Neural progenitor cell (in vitro differentiated cells): ENCODE measurements around the gene TRPM7. TPM values are rescaled to one million over a fixed set of nuclear protein-coding genes. Genes with fewer than 3 reads are reported as not detected.

Source experiments
- DNase-seq: peaks from one replicate; pipeline ENCODE4 v3.0.0-alpha.2; 2016; ENCODE audit warnings: low spot score
- H2AFZ ChIP-seq: fragments of 200-600 bp; sonication (generic); replicated peaks from 2 replicates; pipeline ENCODE4 v1.6.1; 2016; ENCODE audit warnings: antibody characterized with exemption
- H3F3A ChIP-seq: fragments of 200-600 bp; sonication (generic); 2 replicates; pipeline ENCODE4 v1.6.1; 2016; ENCODE audit warnings: antibody characterized with exemption, low read depth
- H3K27ac ChIP-seq: fragments of 200-600 bp; sonication (generic); 2 replicates; pipeline ENCODE4 v1.5.1; 2016; ENCODE audit warnings: mild to moderate bottlenecking
- H3K27me3 ChIP-seq: fragments of 200-600 bp; sonication (generic); 2 replicates; pipeline ENCODE4 v1.6.1; 2016; ENCODE audit warnings: mild to moderate bottlenecking, moderate library complexity
- H3K36me3 ChIP-seq: fragments of 200-600 bp; sonication (generic); 2 replicates; pipeline ENCODE4 v1.5.1; 2016
- H3K4me1 ChIP-seq: fragments of 200-600 bp; sonication (generic); 2 replicates; pipeline ENCODE4 v1.6.1; 2016; ENCODE audit warnings: mixed run types
- H3K4me2 ChIP-seq: fragments of 200-600 bp; sonication (generic); 2 replicates; pipeline ENCODE4 v1.6.1; 2016
- H3K4me3 ChIP-seq: fragments of 200-600 bp; sonication (generic); 2 replicates; pipeline ENCODE4 v1.5.1; 2016
- H3K79me2 ChIP-seq: fragments of 200-600 bp; sonication (generic); 2 replicates; pipeline ENCODE4 v1.6.1; 2016; ENCODE audit warnings: low read depth
- H3K9ac ChIP-seq: fragments of 200-600 bp; sonication (generic); 2 replicates; pipeline ENCODE4 v1.6.1; 2016
- H3K9me3 ChIP-seq: fragments of 200-600 bp; sonication (generic); 2 replicates; pipeline ENCODE4 v1.5.1; 2016; ENCODE audit warnings: low read depth
- H4K20me1 ChIP-seq: fragments of 200-600 bp; sonication (generic); 2 replicates; pipeline ENCODE4 v1.6.1; 2016; ENCODE audit warnings: low read depth
- H3K27ac Mint-ChIP-seq: 3 replicates; pipeline ENCODE4 v1.8.0; 2021; ENCODE audit warnings: mixed read lengths
- H3K27me3 Mint-ChIP-seq: 2 replicates; pipeline ENCODE4 v1.8.0; 2022; ENCODE audit warnings: low read depth, mild to moderate bottlenecking, inconsistent platforms, moderate library complexity, mixed read lengths; ENCODE audit not compliant: insufficient read depth
- H3K36me3 Mint-ChIP-seq: 3 replicates; pipeline ENCODE4 v1.8.0; 2021; ENCODE audit warnings: mixed read lengths
- H3K4me1 Mint-ChIP-seq: 3 replicates; pipeline ENCODE4 v1.8.0; 2021; ENCODE audit warnings: mixed read lengths
- H3K4me3 Mint-ChIP-seq: 3 replicates; pipeline ENCODE4 v1.8.0; 2021; ENCODE audit warnings: mild to moderate bottlenecking, moderate library complexity, mixed read lengths
- H3K9me3 Mint-ChIP-seq: 3 replicates; pipeline ENCODE4 v1.8.0; 2020; ENCODE audit warnings: mixed read lengths
- EZH2 ChIP-seq: fragments of 200-600 bp; sonication (generic); IDR thresholded peaks from 2 replicates; pipeline ENCODE4 v1.6.1; 2017; ENCODE audit warnings: antibody characterized with exemption, mild to moderate bottlenecking, moderate library complexity
- EZH2phosphoT487 ChIP-seq: fragments of 200-600 bp; sonication (generic); IDR thresholded peaks from 2 replicates; pipeline ENCODE4 v1.6.1; 2017; ENCODE audit warnings: antibody characterized with exemption
- total RNA-seq: library from RNA; depleted of rRNA; stranded (reverse); fragments of >200 nt; gene quantifications from 2 replicates; pipeline ENCODE4 v1.2.3, GENCODE V29; 2015; ENCODE audit warnings: low replicate concordance
- TF ChIP-seq, protein P1 (sequence below): fragments of 200-600 bp; sonication (generic); IDR thresholded peaks from 2 replicates; pipeline ENCODE4 v1.5.1; 2017; ENCODE audit warnings: antibody characterized with exemption, mild to moderate bottlenecking

The TRPM7 gene
- total RNA-seq, 1 donor from 2014 or later, result 62.3 TPM

DNA sequence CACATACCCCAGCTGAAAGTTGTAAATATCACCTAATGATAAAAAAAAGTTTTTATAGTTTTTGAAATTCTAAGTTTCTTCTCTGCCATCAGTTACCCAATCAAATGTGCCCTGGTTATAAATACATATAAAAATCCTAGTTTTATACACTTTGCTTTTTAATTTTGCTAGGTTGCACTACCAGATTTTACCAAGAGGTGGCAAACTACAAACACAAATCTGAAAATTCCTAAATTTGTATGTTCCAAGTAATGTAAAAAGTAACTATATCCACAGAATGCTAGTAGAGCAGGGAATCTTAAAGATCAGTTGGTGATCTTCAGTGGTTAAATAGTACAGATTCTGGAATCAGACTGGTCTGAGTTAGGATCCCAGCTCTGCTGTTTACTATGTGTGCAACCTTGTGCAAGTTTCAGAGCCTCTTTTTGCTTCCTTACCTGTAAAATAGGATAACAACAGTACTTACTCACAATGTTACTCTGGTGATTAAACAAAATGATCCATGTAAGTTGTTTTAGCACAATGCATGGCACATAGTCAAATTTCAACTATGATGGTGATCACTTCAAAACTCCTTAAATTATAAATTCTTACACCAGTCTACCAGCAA, 11.0 kb downstream of the TRPM7 start:
- H4K20me1 ChIP-seq, result peaks cover 33% of the 10 kb centered on the region
- DNase-seq, result no peak
- H2AFZ ChIP-seq, result no peak overlapping the region
- Mint-ChIP-seq H3K4me3 (no peak overlapping the region), H3K36me3 (peaks cover 7% of the 10 kb centered on the region), H3K27ac (no peak overlapping the region), H3K9me3 (no peaks in the 10 kb centered on the region), H3K4me1 (peaks cover 6% of the 10 kb centered on the region), H3K27me3 (peaks cover 2% of the 10 kb centered on the region)
- H3K79me2 ChIP-seq, result peaks cover 100% of the 10 kb centered on the region
- no peak overlapping the region for H3K4me2 ChIP-seq
- H3K9ac ChIP-seq, result no peak overlapping the region
- no peaks in the 10 kb centered on the region for H3K9me3 ChIP-seq
- no peak for TF ChIP-seq EZH2phosphoT487
- TF ChIP-seq, protein P1, sequence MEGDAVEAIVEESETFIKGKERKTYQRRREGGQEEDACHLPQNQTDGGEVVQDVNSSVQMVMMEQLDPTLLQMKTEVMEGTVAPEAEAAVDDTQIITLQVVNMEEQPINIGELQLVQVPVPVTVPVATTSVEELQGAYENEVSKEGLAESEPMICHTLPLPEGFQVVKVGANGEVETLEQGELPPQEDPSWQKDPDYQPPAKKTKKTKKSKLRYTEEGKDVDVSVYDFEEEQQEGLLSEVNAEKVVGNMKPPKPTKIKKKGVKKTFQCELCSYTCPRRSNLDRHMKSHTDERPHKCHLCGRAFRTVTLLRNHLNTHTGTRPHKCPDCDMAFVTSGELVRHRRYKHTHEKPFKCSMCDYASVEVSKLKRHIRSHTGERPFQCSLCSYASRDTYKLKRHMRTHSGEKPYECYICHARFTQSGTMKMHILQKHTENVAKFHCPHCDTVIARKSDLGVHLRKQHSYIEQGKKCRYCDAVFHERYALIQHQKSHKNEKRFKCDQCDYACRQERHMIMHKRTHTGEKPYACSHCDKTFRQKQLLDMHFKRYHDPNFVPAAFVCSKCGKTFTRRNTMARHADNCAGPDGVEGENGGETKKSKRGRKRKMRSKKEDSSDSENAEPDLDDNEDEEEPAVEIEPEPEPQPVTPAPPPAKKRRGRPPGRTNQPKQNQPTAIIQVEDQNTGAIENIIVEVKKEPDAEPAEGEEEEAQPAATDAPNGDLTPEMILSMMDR, result peak; percentile 77
- H3K36me3 ChIP-seq, result no peaks in the 10 kb centered on the region
- no peaks in the 10 kb centered on the region for H3K27me3 ChIP-seq
- peaks cover 12% of the 10 kb centered on the region for H3F3A ChIP-seq
- no peaks in the 10 kb centered on the region for H3K4me1 ChIP-seq
- H3K27ac ChIP-seq, result no peak overlapping the region
- H3K4me3 ChIP-seq, result no peak overlapping the region

DNA sequence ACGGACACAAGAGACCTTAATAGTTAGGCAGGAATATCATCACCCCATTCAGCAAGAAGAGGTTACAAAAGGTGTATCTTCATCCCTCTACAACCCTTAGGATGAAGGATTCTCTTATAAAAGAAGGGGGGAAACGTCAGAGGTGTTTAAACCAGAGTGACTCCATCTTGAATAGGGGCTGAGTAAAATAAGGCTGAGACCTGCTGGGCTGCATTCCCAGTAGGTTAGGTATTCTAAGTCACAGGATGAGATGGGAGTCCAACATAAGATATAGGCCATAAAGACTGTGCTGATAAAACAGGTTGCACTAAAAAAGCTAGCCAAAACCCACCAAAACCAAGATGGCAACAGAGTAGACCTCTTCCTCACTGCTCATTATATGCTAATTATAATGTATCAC, 16.5 kb downstream of the TRPM7 start:
- Histone ChIP-seq H3K36me3 (peaks cover 7% of the 10 kb centered on the region), H3K27me3 (no peaks in the 10 kb centered on the region), H3K27ac (no peak overlapping the region), H3K4me1 (no peaks in the 10 kb centered on the region), H3K9me3 (no peaks in the 10 kb centered on the region), H3K79me2 (peaks cover 98% of the 10 kb centered on the region), H3K4me3 (no peak overlapping the region), H2AFZ (no peak overlapping the region), H3F3A (no peaks in the 10 kb centered on the region), H4K20me1 (peaks cover 7% of the 10 kb centered on the region), H3K9ac (no peak overlapping the region), H3K4me2 (no peak overlapping the region)
- H3K4me1 Mint-ChIP-seq, result no peaks in the 10 kb centered on the region
- DNase-seq, result no peak
- H3K27me3 Mint-ChIP-seq, result no peaks in the 10 kb centered on the region
- H3K9me3 Mint-ChIP-seq, result peaks cover 12% of the 10 kb centered on the region
- TF ChIP-seq EZH2phosphoT487 (no peak), EZH2 (no peak)
- TF ChIP-seq, protein P1, result no peak
- peaks cover 31% of the 10 kb centered on the region for H3K36me3 Mint-ChIP-seq
- no peak overlapping the region for H3K4me3 Mint-ChIP-seq
- H3K27ac Mint-ChIP-seq, result no peak overlapping the region

DNA sequence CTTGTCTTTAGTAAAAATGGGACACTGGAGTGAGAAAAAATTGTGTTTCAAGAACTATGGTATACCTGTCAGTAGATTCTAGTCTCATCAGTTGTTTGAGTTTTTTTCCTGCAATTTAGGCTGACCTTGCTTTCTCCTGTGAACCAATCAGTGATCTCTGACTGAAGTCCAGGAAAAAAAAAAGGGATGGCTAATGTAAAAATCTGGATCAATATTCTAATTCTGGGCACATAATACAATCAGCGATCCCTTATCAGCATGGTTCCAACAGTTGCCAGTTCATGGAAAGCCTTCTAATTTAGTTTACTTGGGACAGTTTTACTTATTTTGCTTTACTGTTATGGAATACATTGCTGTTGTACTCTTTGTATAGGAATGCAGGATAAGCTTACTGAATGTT, 17.0 kb downstream of the TRPM7 start:
- Mint-ChIP-seq H3K4me1 (no peaks in the 10 kb centered on the region), H3K27ac (no peak overlapping the region), H3K36me3 (peaks cover 32% of the 10 kb centered on the region), H3K9me3 (peaks cover 12% of the 10 kb centered on the region), H3K27me3 (no peaks in the 10 kb centered on the region), H3K4me3 (no peak overlapping the region)
- no peak for DNase-seq
- no peaks in the 10 kb centered on the region for H3F3A ChIP-seq
- no peaks in the 10 kb centered on the region for H3K27me3 ChIP-seq
- H3K4me2 ChIP-seq, result no peak overlapping the region
- no peak overlapping the region for H3K27ac ChIP-seq
- TF ChIP-seq, protein P1, result no peak
- TF ChIP-seq EZH2, result no peak
- no peak for TF ChIP-seq EZH2phosphoT487
- H3K36me3 ChIP-seq, result peaks cover 7% of the 10 kb centered on the region
- H3K9ac ChIP-seq, result no peak overlapping the region
- no peaks in the 10 kb centered on the region for H3K9me3 ChIP-seq
- no peak overlapping the region for H3K4me3 ChIP-seq
- H3K79me2 ChIP-seq, result peaks cover 98% of the 10 kb centered on the region
- H3K4me1 ChIP-seq, result no peaks in the 10 kb centered on the region
- H2AFZ ChIP-seq, result no peak overlapping the region
- peaks cover 3% of the 10 kb centered on the region for H4K20me1 ChIP-seq
